ENCODE results near the gene BRICD5. TPM values are rescaled to one million over a fixed set of nuclear protein-coding genes. Genes with fewer than 3 reads are reported as not detected.

The BRICD5 gene
- total and polyA plus RNA-seq, 2 of the 13 experiments (the other 11 are each of a cell fraction or from before 2014, with no cell fraction given), result 1.6 to 5.8 TPM

DNA sequence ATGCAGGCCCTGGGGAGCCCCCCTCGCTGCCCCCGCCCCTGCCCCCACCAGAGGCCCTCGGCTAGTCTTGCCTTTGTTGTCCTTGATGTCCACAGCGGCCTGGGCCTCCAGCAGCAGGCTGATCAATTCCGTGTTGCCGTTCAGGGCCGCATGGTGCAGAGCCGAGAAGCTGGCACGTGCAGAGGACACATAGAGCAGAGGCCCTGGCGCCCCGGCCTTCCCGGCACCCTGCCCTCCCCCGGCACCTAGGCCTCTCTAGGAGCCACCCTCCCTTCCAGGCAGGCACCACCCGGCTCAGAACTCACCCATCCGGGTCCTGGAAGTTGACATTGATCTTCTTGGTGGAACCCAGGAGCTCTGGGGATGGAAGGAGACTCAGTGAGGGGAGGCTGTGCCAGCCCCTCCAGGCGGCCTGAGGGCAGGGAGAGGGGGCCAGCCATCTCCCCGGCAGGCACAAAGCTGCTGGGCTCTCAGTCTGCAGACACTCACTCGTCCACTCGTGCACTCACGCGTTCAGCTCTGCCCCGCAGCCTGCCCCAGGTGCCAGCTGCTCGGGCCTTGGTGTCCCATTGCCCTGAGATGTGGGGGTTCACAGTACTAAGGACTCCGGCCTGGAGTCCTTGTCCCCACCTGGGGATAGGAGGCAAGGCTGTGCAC is 20.5 kb downstream of the BRICD5 start (continued):
- TF ChIP-seq, protein P1, sequence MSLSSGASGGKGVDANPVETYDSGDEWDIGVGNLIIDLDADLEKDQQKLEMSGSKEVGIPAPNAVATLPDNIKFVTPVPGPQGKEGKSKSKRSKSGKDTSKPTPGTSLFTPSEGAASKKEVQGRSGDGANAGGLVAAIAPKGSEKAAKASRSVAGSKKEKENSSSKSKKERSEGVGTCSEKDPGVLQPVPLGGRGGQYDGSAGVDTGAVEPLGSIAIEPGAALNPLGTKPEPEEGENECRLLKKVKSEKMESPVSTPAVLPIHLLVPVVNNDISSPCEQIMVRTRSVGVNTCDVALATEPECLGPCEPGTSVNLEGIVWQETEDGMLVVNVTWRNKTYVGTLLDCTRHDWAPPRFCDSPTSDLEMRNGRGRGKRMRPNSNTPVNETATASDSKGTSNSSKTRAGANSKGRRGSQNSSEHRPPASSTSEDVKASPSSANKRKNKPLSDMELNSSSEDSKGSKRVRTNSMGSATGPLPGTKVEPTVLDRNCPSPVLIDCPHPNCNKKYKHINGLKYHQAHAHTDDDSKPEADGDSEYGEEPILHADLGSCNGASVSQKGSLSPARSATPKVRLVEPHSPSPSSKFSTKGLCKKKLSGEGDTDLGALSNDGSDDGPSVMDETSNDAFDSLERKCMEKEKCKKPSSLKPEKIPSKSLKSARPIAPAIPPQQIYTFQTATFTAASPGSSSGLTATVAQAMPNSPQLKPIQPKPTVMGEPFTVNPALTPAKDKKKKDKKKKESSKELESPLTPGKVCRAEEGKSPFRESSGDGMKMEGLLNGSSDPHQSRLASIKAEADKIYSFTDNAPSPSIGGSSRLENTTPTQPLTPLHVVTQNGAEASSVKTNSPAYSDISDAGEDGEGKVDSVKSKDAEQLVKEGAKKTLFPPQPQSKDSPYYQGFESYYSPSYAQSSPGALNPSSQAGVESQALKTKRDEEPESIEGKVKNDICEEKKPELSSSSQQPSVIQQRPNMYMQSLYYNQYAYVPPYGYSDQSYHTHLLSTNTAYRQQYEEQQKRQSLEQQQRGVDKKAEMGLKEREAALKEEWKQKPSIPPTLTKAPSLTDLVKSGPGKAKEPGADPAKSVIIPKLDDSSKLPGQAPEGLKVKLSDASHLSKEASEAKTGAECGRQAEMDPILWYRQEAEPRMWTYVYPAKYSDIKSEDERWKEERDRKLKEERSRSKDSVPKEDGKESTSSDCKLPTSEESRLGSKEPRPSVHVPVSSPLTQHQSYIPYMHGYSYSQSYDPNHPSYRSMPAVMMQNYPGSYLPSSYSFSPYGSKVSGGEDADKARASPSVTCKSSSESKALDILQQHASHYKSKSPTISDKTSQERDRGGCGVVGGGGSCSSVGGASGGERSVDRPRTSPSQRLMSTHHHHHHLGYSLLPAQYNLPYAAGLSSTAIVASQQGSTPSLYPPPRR (CRISPR knock-in tag; IDR thresholded peaks at IDR 0.05; ENCODE audit: borderline replicate concordance), result 0 out of 2 replicates have a peak, but pooled peaks have one; percentile 33
- 0 out of 2 replicates have a peak, but pooled peaks have one; percentile 11 for TF ChIP-seq KMT2A (CRISPR knock-in tag; IDR thresholded peaks at IDR 0.05)
- 0 out of 2 replicates have a peak, but pooled peaks have one; percentile 30 for TF ChIP-seq ZNF543 (CRISPR knock-in tag; IDR thresholded peaks at IDR 0.05)
- peak; percentile 33; the same call in 1 of the 2 replicates for TF ChIP-seq TCF7 (IDR thresholded peaks at IDR 0.05; ENCODE audit: low read depth)
- TF ChIP-seq, protein P2, sequence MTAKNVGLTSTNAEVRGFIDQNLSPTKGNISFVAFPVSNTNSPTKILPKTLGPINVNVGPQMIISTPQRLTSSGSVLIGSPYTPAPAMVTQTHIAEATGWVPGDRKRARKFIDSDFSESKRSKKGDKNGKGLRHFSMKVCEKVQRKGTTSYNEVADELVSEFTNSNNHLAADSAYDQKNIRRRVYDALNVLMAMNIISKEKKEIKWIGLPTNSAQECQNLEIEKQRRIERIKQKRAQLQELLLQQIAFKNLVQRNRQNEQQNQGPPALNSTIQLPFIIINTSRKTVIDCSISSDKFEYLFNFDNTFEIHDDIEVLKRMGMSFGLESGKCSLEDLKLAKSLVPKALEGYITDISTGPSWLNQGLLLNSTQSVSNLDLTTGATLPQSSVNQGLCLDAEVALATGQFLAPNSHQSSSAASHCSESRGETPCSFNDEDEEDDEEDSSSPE (CRISPR knock-in tag; IDR thresholded peaks at IDR 0.05), result 0 out of 2 replicates have a peak, but pooled peaks have one; percentile 30
- TF ChIP-seq, protein P3, sequence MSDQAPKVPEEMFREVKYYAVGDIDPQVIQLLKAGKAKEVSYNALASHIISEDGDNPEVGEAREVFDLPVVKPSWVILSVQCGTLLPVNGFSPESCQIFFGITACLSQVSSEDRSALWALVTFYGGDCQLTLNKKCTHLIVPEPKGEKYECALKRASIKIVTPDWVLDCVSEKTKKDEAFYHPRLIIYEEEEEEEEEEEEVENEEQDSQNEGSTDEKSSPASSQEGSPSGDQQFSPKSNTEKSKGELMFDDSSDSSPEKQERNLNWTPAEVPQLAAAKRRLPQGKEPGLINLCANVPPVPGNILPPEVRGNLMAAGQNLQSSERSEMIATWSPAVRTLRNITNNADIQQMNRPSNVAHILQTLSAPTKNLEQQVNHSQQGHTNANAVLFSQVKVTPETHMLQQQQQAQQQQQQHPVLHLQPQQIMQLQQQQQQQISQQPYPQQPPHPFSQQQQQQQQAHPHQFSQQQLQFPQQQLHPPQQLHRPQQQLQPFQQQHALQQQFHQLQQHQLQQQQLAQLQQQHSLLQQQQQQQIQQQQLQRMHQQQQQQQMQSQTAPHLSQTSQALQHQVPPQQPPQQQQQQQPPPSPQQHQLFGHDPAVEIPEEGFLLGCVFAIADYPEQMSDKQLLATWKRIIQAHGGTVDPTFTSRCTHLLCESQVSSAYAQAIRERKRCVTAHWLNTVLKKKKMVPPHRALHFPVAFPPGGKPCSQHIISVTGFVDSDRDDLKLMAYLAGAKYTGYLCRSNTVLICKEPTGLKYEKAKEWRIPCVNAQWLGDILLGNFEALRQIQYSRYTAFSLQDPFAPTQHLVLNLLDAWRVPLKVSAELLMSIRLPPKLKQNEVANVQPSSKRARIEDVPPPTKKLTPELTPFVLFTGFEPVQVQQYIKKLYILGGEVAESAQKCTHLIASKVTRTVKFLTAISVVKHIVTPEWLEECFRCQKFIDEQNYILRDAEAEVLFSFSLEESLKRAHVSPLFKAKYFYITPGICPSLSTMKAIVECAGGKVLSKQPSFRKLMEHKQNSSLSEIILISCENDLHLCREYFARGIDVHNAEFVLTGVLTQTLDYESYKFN (CRISPR knock-in tag; conservative IDR thresholded peaks at IDR 0.05), result peak; percentile 49
